Measurements from ENCODE around the gene FAM110D. TPM values are rescaled to one million over a fixed set of nuclear protein-coding genes. Genes with fewer than 3 reads are reported as not detected.

The FAM110D gene
- total RNA-seq, 1 donor from 2014 or later, result 0.30 TPM

- no peak for DNase-seq
Observed at GRCh38 chr1:26163684-26164035, 4.8 kb downstream of the FAM110D start.

GRCh38 chr1:26164036-26164860 is 5.4 kb downstream of the FAM110D start:
- no peak for DNase-seq

- no peak for DNase-seq
Observed at GRCh38 chr1:26164861-26165842, 6.3 kb downstream of the FAM110D start.

- DNase-seq, result no peak
Observed at GRCh38 chr1:26166719-26167281, 7.9 kb downstream of the FAM110D start.

- DNase-seq, result no peak
Observed at GRCh38 chr1:26168410-26169197, 9.7 kb downstream of the FAM110D start, which contains the start of gene C1orf232. TSS of gene C1orf232 (minus strand) at chr1:26168963. CDS start at chr1:26168499, 464 bp downstream.

GRCh38 chr1:26169198-26169554 is 10.3 kb downstream of the FAM110D start:
- DNase-seq, result no peak

GRCh38 chr1:26169669-26170471 is 11.0 kb downstream of the FAM110D start, which contains the start of gene ZNF593:
TSS of gene ZNF593 (plus strand) at chr1:26169908. CDS start at chr1:26169984, 76 bp downstream.
- peak; percentile 90 for DNase-seq

GRCh38 chr1:26170472-26170821 is 11.6 kb downstream of the FAM110D start:
- no peak for DNase-seq

- no peak for DNase-seq
Observed at GRCh38 chr1:26171084-26172072, 12.5 kb downstream of the FAM110D start, which contains the start of gene ZNF593OS. TSS of gene ZNF593OS (minus strand) at chr1:26171832. CDS start at chr1:26171661, 171 bp downstream.

- DNase-seq, result no peak
Observed at GRCh38 chr1:26175346-26175745, 16.5 kb downstream of the FAM110D start.

- DNase-seq, result no peak
Observed at GRCh38 chr1:26177182-26177684, 18.4 kb downstream of the FAM110D start, which contains the start of gene CNKSR1. TSS of gene CNKSR1 (plus strand) at chr1:26177491. CDS start at chr1:26177548, 57 bp downstream.

GRCh38 chr1:26180010-26180506 is 21.2 kb downstream of the FAM110D start:
- no peak for DNase-seq

- DNase-seq, result no peak
Observed at GRCh38 chr1:26181586-26182382, 22.9 kb downstream of the FAM110D start.

- no peak for DNase-seq
Observed at GRCh38 chr1:26182383-26182696, 23.5 kb downstream of the FAM110D start.

- DNase-seq, result no peak
Observed at GRCh38 chr1:26184086-26184485, 25.2 kb downstream of the FAM110D start.

GRCh38 chr1:26184883-26185282 is 26.0 kb downstream of the FAM110D start:
- DNase-seq, result no peak

- DNase-seq, result no peak
Observed at GRCh38 chr1:26187882-26188281, 29.0 kb downstream of the FAM110D start.

- DNase-seq, result no peak
Observed at GRCh38 chr1:26188477-26188876, 29.6 kb downstream of the FAM110D start.

Data from skin of body (tissue), 2 donors.